Subcutaneous abdominal adipose tissue (tissue), 5 donors: ENCODE results near the gene KIAA1586.

Experiments used
- H3K27ac ChIP-seq: one replicate; pipeline ENCODE4 v1.7.0; 2013; ENCODE audit warnings: low read depth, mild to moderate bottlenecking, inconsistent platforms, low read length, moderate library complexity
- H3K27me3 ChIP-seq, 5 donors: one replicate each; pipeline ENCODE4 v1.7.0; 2013; ENCODE audit warnings: low read length in 5 of 5, inconsistent platforms in 1 of 5; ENCODE audit not compliant: control insufficient read depth in 5 of 5, insufficient read depth in 4 of 5
- H3K36me3 ChIP-seq, 5 donors: one replicate each; pipeline ENCODE4 v1.7.0; 2013; ENCODE audit warnings: low read length in 5 of 5; ENCODE audit not compliant: control insufficient read depth in 5 of 5, insufficient read depth in 5 of 5
- H3K4me1 ChIP-seq, 5 donors: one replicate each; pipeline ENCODE4 v1.7.0; 2013; ENCODE audit warnings: low read length in 5 of 5, mild to moderate bottlenecking in 3 of 5, moderate library complexity in 1 of 5; ENCODE audit not compliant: control insufficient read depth in 5 of 5, insufficient read depth in 5 of 5
- H3K4me3 ChIP-seq, 5 donors: one replicate each; pipeline ENCODE4 v1.7.0; 2013; ENCODE audit warnings: low read length in 5 of 5, low read depth in 1 of 5
- H3K9ac ChIP-seq, 5 donors: one replicate each; pipeline ENCODE4 v1.7.0; 2013; ENCODE audit warnings: low read length in 5 of 5, mild to moderate bottlenecking in 4 of 5, moderate library complexity in 3 of 5
- H3K9me3 ChIP-seq, 5 donors: one replicate each; pipeline ENCODE4 v1.7.0; 2013; ENCODE audit warnings: low read length in 5 of 5; ENCODE audit not compliant: control insufficient read depth in 5 of 5
- donor health status: healthy.
- donor health status: healthy.
- donor health status: healthy.
- donor health status: healthy.
- donor health status: healthy.

KIAA1586 gene

GRCh38 chr6:57019434-57019833 lies 27.1 kb upstream of the KIAA1586 start:
- no peaks in the 10 kb centered on the region for H3K27me3 ChIP-seq
- no peaks in the 10 kb centered on the region for H3K36me3 ChIP-seq
- no peak overlapping the region for H3K9ac ChIP-seq
- no peaks in the 10 kb centered on the region for H3K4me1 ChIP-seq
- no peak overlapping the region for H3K27ac ChIP-seq
- peaks cover 0 to 6% (median 2%) of the 10 kb centered on the region in 5 donors for H3K9me3 ChIP-seq
- H3K4me3 ChIP-seq, result no peak overlapping the region

- no peak overlapping the region for H3K9ac ChIP-seq
- H3K9me3 ChIP-seq, result peaks cover 3 to 12% (median 6%) of the 10 kb centered on the region in 5 donors
- no peaks in the 10 kb centered on the region for H3K4me1 ChIP-seq
- no peaks in the 10 kb centered on the region for H3K27me3 ChIP-seq
- H3K27ac ChIP-seq, result no peak overlapping the region
- no peaks in the 10 kb centered on the region for H3K36me3 ChIP-seq
- no peak overlapping the region for H3K4me3 ChIP-seq
Measured at GRCh38 chr6:57021086-57021720, 25.3 kb upstream of the KIAA1586 start.

GRCh38 chr6:57024321-57024720 lies 22.2 kb upstream of the KIAA1586 start:
- H3K4me1 ChIP-seq, result no peaks in the 10 kb centered on the region
- H3K9me3 ChIP-seq, result peaks cover 3 to 12% (median 6%) of the 10 kb centered on the region in 5 donors
- no peaks in the 10 kb centered on the region for H3K36me3 ChIP-seq
- H3K9ac ChIP-seq, result no peak overlapping the region
- no peaks in the 10 kb centered on the region for H3K27me3 ChIP-seq
- no peak overlapping the region for H3K27ac ChIP-seq
- H3K4me3 ChIP-seq, result no peak overlapping the region

- H3K27me3 ChIP-seq, result no peaks in the 10 kb centered on the region
- no peak overlapping the region for H3K9ac ChIP-seq
- peaks cover 3 to 12% (median 6%) of the 10 kb centered on the region in 5 donors for H3K9me3 ChIP-seq
- H3K4me3 ChIP-seq, result no peak overlapping the region
- no peak overlapping the region for H3K27ac ChIP-seq
- H3K4me1 ChIP-seq, result no peaks in the 10 kb centered on the region
- H3K36me3 ChIP-seq, result no peaks in the 10 kb centered on the region
Measured at GRCh38 chr6:57024775-57025174, 21.7 kb upstream of the KIAA1586 start.

- Histone ChIP-seq H3K9me3 (peaks cover 3 to 12% (median 6%) of the 10 kb centered on the region in 5 donors), H3K36me3 (no peaks in the 10 kb centered on the region), H3K4me3 (no peak overlapping the region), H3K9ac (no peak overlapping the region), H3K27me3 (no peaks in the 10 kb centered on the region), H3K27ac (no peak overlapping the region), H3K4me1 (no peaks in the 10 kb centered on the region)
Measured at GRCh38 chr6:57026001-57026400, 20.5 kb upstream of the KIAA1586 start.

- Histone ChIP-seq H3K4me3 (no peak overlapping the region), H3K4me1 (peaks cover 0 to 3% (median 0%) of the 10 kb centered on the region in 5 donors)
Measured at GRCh38 chr6:57027301-57027700, 19.2 kb upstream of the KIAA1586 start.

GRCh38 chr6:57029213-57029612 lies 17.3 kb upstream of the KIAA1586 start:
- H3K9me3 ChIP-seq, result peaks cover under 1 to 9% (median 5%) of the 10 kb centered on the region in 5 donors

More at GRCh38 chr6:57027301-57027700, 19.2 kb upstream of the KIAA1586 start:
- H3K9ac ChIP-seq, result no peak overlapping the region
- no peaks in the 10 kb centered on the region for H3K27me3 ChIP-seq
- no peak overlapping the region for H3K27ac ChIP-seq
- peaks cover 3 to 12% (median 6%) of the 10 kb centered on the region in 5 donors for H3K9me3 ChIP-seq
- H3K36me3 ChIP-seq, result no peaks in the 10 kb centered on the region

GRCh38 chr6:57033228-57033627 lies 13.3 kb upstream of the KIAA1586 start:
- Histone ChIP-seq H3K4me1 (peaks cover 0 to 3% (median 0%) of the 10 kb centered on the region in 5 donors), H3K36me3 (no peaks in the 10 kb centered on the region), H3K27ac (no peak overlapping the region), H3K9me3 (no peaks in the 10 kb centered on the region), H3K4me3 (no peak overlapping the region), H3K9ac (no peak overlapping the region), H3K27me3 (peaks cover 0 to 3% (median 0%) of the 10 kb centered on the region in 5 donors)

More at GRCh38 chr6:57029213-57029612, 17.3 kb upstream of the KIAA1586 start:
- no peaks in the 10 kb centered on the region for H3K36me3 ChIP-seq
- peaks cover 0 to 3% (median 0%) of the 10 kb centered on the region in 5 donors for H3K4me1 ChIP-seq
- H3K9ac ChIP-seq, result no peak overlapping the region
- no peak overlapping the region for H3K4me3 ChIP-seq
- no peaks in the 10 kb centered on the region for H3K27me3 ChIP-seq
- H3K27ac ChIP-seq, result no peak overlapping the region

- Histone ChIP-seq H3K27ac (no peak overlapping the region), H3K36me3 (no peaks in the 10 kb centered on the region), H3K4me3 (no peak overlapping the region)
Measured at GRCh38 chr6:57035549-57035948, 10.9 kb upstream of the KIAA1586 start.

GRCh38 chr6:57038906-57039305 lies 7.6 kb upstream of the KIAA1586 start:
- Histone ChIP-seq H3K4me1 (no peaks in the 10 kb centered on the region), H3K9ac (no peak overlapping the region), H3K27me3 (peaks cover 0 to 5% (median 3%) of the 10 kb centered on the region in 5 donors), H3K36me3 (no peaks in the 10 kb centered on the region), H3K27ac (no peak overlapping the region), H3K4me3 (no peak overlapping the region), H3K9me3 (no peaks in the 10 kb centered on the region)

More at GRCh38 chr6:57035549-57035948, 10.9 kb upstream of the KIAA1586 start:
- peaks cover 0 to 3% (median 0%) of the 10 kb centered on the region in 5 donors for H3K4me1 ChIP-seq
- H3K9ac ChIP-seq, result no peak overlapping the region
- no peaks in the 10 kb centered on the region for H3K9me3 ChIP-seq
- H3K27me3 ChIP-seq, result peaks cover 0 to 5% (median 0%) of the 10 kb centered on the region in 5 donors
